Psoas muscle (tissue), 8 donors: ENCODE results near the gene CARD11. TPM values are rescaled to one million over a fixed set of nuclear protein-coding genes. Genes with fewer than 3 reads are reported as not detected.

Source experiments
- ATAC-seq, 4 donors: fragments of 200-7000 bp; cut with Tn5 transposase; one replicate each; pipeline ENCODE4 v1.9.1; 2020; ENCODE audit warnings: moderate library complexity in 3 of 4, mild to moderate bottlenecking in 2 of 4
- DNase-seq, 2 donors: peaks; one replicate each; pipeline ENCODE4 v3.0.0-alpha.2; 2020
- H3K27ac ChIP-seq: fragments of 200-600 bp; one replicate; pipeline ENCODE4 v1.8.0; 2022
- H3K27me3 ChIP-seq, 3 donors: fragments of 200-600 bp in 1 of 3; one replicate each; pipeline versions ENCODE4 v1.6.1 to v1.8.0; 2013 to 2022; ENCODE audit warnings: low read length in 2 of 3, mild to moderate bottlenecking in 2 of 3, moderate library complexity in 1 of 3; ENCODE audit not compliant: insufficient read depth in 3 of 3
- H3K36me3 ChIP-seq, 2 donors: fragments of 200-600 bp in 1 of 2; one replicate each; pipeline versions ENCODE4 v1.6.1 to v1.8.0; 2013 to 2022; ENCODE audit warnings: low read depth in 1 of 2, mild to moderate bottlenecking in 1 of 2, moderate library complexity in 1 of 2; ENCODE audit not compliant: insufficient read depth in 1 of 2
- H3K4me1 ChIP-seq: fragments of 200-600 bp; one replicate; pipeline ENCODE4 v1.8.0; 2022
- H3K4me3 ChIP-seq: fragments of 200-600 bp; one replicate; pipeline ENCODE4 v1.8.0; 2022; ENCODE audit warnings: mild to moderate bottlenecking
- H3K9me3 ChIP-seq: fragments of 200-600 bp; one replicate; pipeline ENCODE4 v1.8.0; 2022
- CTCF ChIP-seq: fragments of 200-600 bp; IDR thresholded peaks from one replicate; pipeline ENCODE4 v1.8.0; 2022; ENCODE audit warnings: antibody characterized with exemption
- WGBS, 3 donors: extraction: QIAGEN DNeasy Blood & Tissue Kit; methylation state at CpG; one replicate each; pipeline versions ENCODE4 v1.1.6 to v1.1.7; 2013; 5-methylcytosine and 5-hydroxymethylcytosine counted together
- intact Hi-C, 2 donors: fragments of 100-400 bp; cut with DNase I; formaldehyde crosslinking; loops; one replicate each; pipeline versions ENCODE4 v1.11.0 to v1.14.2; 2022
- polyA plus RNA-seq, 3 donors: library from polyadenylated mRNA; stranded (reverse); fragments of 200-250 nt; gene quantifications; one replicate each; pipeline ENCODE4 v1.2.3, GENCODE V29; 2013
- total RNA-seq, 4 donors: library from RNA; stranded (reverse); fragmentation: NEBNext Ultra II Directional in 2 of 4; extraction: Animal tissue kit (Norgen Biotek cat#: 25700) in 2 of 4; gene quantifications; one replicate each; pipeline versions ENCODE4 v1.2.1 to v1.2.4, GENCODE V29; 2021 to 2023
- donor health status: healthy with polysubstance abuse.
- donor health status: DM: no; HTN: no; CAD: no; lungs with moderate emphysema.
- donor health status: Bipolar disorder and iron deficiency.
- donor health status: healthy.
- donor health status: DM: yes; HTN: yes; CAD: no.
- donor health status: DM: no; HTN: no; CAD: no.
- donor health status: DM: no; HTN: no; CAD: no.
- donor health status: DM: yes; HTN: yes; CAD: no.

Gene CARD11
- total and polyA plus RNA-seq, 7 donors, result 0.08 to 0.84 (median 0.39) TPM

GRCh38 chr7:3013975-3014792, 29.5 kb downstream of the CARD11 start:
- Histone ChIP-seq H3K36me3 (no peaks in the 10 kb centered on the region), H3K4me1 (no peaks in the 10 kb centered on the region), H3K4me3 (no peak overlapping the region), H3K9me3 (no peaks in the 10 kb centered on the region), H3K27me3 (peaks cover 0 to 3% (median 0%) of the 10 kb centered on the region in 3 donors), H3K27ac (no peak overlapping the region)
- TF ChIP-seq CTCF, result no peak
- no peak for DNase-seq
- no peak for ATAC-seq
- 70 to 77% (median 72%) methylated on average over 23 of the region's 23 CpGs for WGBS, 3 donors
- intact Hi-C loops, result no loop called here

- no peak overlapping the region for H3K4me3 ChIP-seq
- no peaks in the 10 kb centered on the region for H3K27me3 ChIP-seq
- WGBS, 3 donors, result 58 to 70% (median 58%) methylated on average over 5 of the region's 5 CpGs
- no peak for ATAC-seq
- no peaks in the 10 kb centered on the region for H3K4me1 ChIP-seq
- intact Hi-C loops, result no loop called here
- DNase-seq, result no peak
- no peaks in the 10 kb centered on the region for H3K36me3 ChIP-seq
- H3K9me3 ChIP-seq, result no peaks in the 10 kb centered on the region
- no peak for TF ChIP-seq CTCF
- no peak overlapping the region for H3K27ac ChIP-seq
Observed at GRCh38 chr7:3011211-3011852, 32.3 kb downstream of the CARD11 start.

- no peak for TF ChIP-seq CTCF
- ATAC-seq (no peak), DNase-seq (no peak)
- 73 to 80% (median 77%) methylated on average over 7 of the region's 7 CpGs for WGBS, 3 donors
- intact Hi-C loops, result no loop called here
- no peaks in the 10 kb centered on the region for H3K4me1 ChIP-seq
- H3K27ac ChIP-seq, result no peak overlapping the region
- no peaks in the 10 kb centered on the region for H3K9me3 ChIP-seq
- no peak overlapping the region for H3K4me3 ChIP-seq
- no peaks in the 10 kb centered on the region for H3K27me3 ChIP-seq
- H3K36me3 ChIP-seq, result no peaks in the 10 kb centered on the region
Observed at GRCh38 chr7:3010161-3010560, 33.5 kb downstream of the CARD11 start.

GRCh38 chr7:3009086-3009485, 34.6 kb downstream of the CARD11 start:
- ATAC-seq, result no peak
- intact Hi-C loops, result no loop called here
- no peak for DNase-seq

More at GRCh38 chr7:3009086-3009485, 34.6 kb downstream of the CARD11 start:
- 84 to 86% (median 85%) methylated on average over 12 of the region's 12 CpGs for WGBS, 3 donors
- Histone ChIP-seq H3K4me3 (no peak overlapping the region), H3K4me1 (no peaks in the 10 kb centered on the region), H3K36me3 (no peaks in the 10 kb centered on the region), H3K27me3 (no peaks in the 10 kb centered on the region), H3K9me3 (no peaks in the 10 kb centered on the region), H3K27ac (no peak overlapping the region)
- TF ChIP-seq CTCF, result no peak
